ENCODE results near the gene MTRF1.

MTRF1 gene

GRCh38 chr13:41254902-41255301, 8.5 kb downstream of the MTRF1 start:
- no peak overlapping the region for H3K27ac ChIP-seq
- no peak for TF ChIP-seq CTCF (conservative IDR thresholded peaks at IDR 0.05)

DNA sequence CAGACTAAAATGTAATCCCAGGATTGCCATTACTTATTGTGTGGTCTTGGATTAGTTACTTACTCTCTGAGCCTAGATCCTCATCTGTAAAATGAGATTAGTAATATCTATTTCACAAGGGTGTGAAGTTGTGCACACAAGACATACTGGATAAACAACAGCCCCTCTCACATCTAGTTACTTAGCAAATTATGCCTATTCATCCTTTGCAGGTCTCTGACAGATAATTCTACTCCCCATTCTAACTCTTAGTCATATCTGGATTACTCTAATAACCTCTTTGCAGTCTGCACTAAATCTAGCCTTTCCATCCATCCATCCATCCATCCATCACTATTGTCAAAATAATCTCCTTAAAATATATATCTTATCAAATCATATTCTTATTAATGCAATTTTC, 12.4 kb downstream of the MTRF1 start:
- no peak overlapping the region for H3K27ac ChIP-seq
- TF ChIP-seq CTCF (conservative IDR thresholded peaks at IDR 0.05): no peak

DNA sequence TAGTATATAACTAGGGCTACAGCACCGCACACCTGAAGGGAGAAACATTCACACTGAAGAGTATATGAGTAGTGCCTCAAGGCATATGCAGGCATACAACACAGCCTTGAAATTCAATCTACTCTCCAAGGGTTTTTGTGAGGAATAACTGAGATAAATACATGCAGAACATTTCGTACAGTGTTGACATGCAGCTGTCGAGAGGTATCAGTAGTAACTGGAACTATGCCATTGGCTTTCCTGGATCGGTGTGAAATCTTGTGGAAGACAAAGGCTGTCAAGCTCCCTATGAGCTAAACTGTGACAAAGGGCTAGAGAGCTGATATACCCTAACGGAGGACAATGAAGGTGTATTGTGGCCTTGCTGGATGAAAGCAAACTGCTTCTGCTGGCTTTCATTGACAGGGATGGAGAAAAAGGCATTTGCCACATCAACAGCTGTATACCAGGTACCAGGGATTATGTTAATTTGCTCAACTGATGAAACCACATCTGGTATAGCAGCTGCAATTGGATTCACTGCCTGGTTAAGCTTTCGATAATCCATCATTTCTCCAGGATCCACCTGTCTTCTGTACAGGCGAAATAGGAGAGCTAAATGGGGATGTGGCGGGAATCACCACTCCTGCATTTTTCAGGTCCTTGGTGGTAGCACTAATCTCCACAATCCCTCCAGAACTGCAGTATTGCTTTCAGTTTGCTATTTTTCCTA, 16.3 kb downstream of the MTRF1 start:
- no peak overlapping the region for H3K27ac ChIP-seq
- no peak for TF ChIP-seq CTCF (conservative IDR thresholded peaks at IDR 0.05)

DNA sequence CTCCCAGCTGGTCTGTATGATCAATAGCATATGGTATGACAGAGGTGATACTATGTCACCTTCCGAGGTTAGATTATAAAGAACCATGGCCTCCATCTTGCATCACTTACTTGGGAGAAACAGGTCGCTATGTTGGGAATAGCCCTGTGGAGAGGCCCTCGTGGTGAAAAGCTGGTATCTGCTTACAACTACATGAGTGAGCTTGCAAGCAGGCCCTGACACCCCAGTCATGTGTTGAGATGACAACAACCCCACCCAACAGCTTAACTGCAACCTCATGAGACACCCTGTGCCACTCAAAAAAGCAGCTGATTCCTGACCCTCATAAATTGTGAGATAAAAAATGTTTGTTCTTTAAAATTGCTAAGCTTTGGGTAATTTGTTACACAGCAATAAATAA, 18.8 kb downstream of the MTRF1 start:
- no peak overlapping the region for H3K27ac ChIP-seq
- no peak for TF ChIP-seq CTCF (conservative IDR thresholded peaks at IDR 0.05)

DNA sequence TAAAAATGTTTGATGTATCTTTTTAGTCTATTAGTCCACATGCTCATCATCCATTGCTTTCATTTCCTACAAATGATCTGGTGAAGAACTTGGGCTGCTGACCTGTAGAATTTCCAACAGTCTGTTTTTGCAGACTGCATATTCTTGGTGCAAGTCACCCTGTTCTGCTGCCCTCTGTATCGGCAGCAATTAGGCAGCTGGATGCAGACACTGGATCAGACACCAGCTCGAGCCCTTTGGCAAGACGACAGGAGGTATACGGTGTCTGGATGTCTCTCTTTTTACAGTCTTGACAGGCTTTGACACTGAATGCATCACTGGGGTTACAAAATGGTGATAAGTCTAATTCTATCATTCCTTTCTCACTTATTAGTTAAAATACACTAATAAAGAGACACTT, 21.8 kb downstream of the MTRF1 start:
- no peak overlapping the region for H3K27ac ChIP-seq
- no peak for TF ChIP-seq CTCF (conservative IDR thresholded peaks at IDR 0.05)

DNA sequence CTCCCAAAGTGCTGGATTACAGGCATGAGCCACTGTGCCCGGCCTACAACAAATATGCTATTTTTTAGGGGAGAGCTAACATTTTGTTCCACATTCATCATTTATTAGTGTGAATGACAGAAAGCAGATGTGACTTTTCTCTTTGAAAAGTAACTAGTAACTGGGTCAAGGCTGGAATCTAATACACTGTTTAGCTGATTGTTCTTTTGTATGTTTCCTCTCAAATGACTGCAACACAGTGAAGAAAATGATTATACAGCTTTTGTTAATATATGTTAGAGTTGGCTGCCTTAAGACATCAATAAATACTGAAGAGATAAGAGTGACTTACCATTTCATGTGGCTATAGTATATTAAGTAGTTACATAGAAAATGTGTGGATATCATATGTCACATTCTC, 27.0 kb downstream of the MTRF1 start:
- H3K27ac ChIP-seq: no peak overlapping the region
- TF ChIP-seq CTCF (conservative IDR thresholded peaks at IDR 0.05): no peak

DNA sequence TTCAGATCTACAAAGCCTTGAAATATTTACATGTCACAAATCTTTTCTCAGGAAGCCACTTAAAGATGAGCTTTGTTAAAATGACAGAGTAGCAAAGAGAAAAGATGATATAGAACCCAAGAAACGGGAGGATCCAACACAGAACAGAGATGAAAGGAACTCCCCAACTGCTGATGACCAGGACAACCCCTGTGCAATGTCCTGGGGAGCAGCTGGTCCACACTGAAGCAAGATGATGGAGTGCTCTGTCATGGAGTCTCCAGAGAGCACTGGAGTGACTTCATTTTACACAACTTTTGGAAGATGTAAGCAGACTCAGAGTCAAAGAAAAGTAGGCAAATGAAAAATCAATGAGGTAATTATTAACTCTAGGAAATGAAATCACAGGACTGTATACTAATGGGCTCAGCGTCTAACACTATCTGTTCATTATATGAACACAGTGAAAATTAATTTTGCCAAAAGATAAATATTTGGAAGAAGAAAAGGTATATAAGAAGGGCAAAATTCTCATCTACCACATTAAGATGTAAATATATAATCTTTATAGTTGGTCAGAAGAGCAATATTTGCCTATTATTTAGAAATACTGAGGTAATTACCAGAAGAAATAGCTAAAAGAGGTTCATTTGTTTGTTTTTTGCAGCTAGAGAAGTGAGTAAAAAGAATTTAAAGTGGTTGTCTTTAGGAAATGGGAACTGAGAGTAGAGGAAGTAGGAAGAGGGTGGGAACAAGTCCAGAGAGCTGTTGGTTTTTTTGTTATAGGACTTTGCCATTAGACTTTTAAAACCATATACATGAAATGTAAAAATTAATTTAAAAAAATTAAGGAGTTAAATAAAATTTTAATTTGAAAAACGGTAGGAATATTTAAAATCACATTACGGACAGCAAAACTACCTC, 30.5 kb downstream of the MTRF1 start:
- TF ChIP-seq CTCF (conservative IDR thresholded peaks at IDR 0.05): no peak
- no peak overlapping the region for H3K27ac ChIP-seq

Data from VCaP (cell line).